ENCODE data around the gene ASIC2. TPM values are rescaled to one million over a fixed set of nuclear protein-coding genes. Genes with fewer than 3 reads are reported as not detected.

The ASIC2 gene
- total RNA-seq, 1 donor = not detected

GRCh38 chr17:33303254-33303653 is 10.2 kb upstream of the ASIC2 start:
- no peak for DNase-seq (ENCODE audit: insufficient read length, low spot score, missing footprints)
- no peaks in the 10 kb centered on the region for H4K20me1 ChIP-seq (ENCODE audit: insufficient read depth, low read length)
- no peak overlapping the region for H2AFZ ChIP-seq (ENCODE audit: low read length)
- no peak for TF ChIP-seq CTCF (IDR thresholded peaks at IDR 0.05; ENCODE audit: extremely low read depth, low read depth, low read length)
- no peaks in the 10 kb centered on the region for H3K9me3 ChIP-seq (ENCODE audit: low read depth, low read length)
- H3K4me2 ChIP-seq (ENCODE audit: insufficient read depth, low read length) = no peak overlapping the region
- H3K79me2 ChIP-seq (ENCODE audit: insufficient read depth, low read length) = no peaks in the 10 kb centered on the region
- no peaks in the 10 kb centered on the region for H3K4me1 ChIP-seq (ENCODE audit: insufficient read depth, low read length)
- no peak overlapping the region for H3K4me3 ChIP-seq (ENCODE audit: insufficient read depth, low read length)
- H3K36me3 ChIP-seq (ENCODE audit: insufficient read depth, low read length) = no peaks in the 10 kb centered on the region
- H3K27me3 ChIP-seq (ENCODE audit: insufficient read depth, low read length) = no peaks in the 10 kb centered on the region
- H3K27ac ChIP-seq (ENCODE audit: low read depth, low read length) = no peak overlapping the region

- Histone ChIP-seq H4K20me1 (ENCODE audit: insufficient read depth, low read length) (no peaks in the 10 kb centered on the region), H3K36me3 (ENCODE audit: insufficient read depth, low read length) (no peaks in the 10 kb centered on the region), H2AFZ (ENCODE audit: low read length) (no peak overlapping the region), H3K9me3 (ENCODE audit: low read depth, low read length) (no peaks in the 10 kb centered on the region), H3K27ac (ENCODE audit: low read depth, low read length) (no peak overlapping the region), H3K27me3 (ENCODE audit: insufficient read depth, low read length) (no peaks in the 10 kb centered on the region), H3K4me1 (ENCODE audit: insufficient read depth, low read length) (no peaks in the 10 kb centered on the region), H3K4me2 (ENCODE audit: insufficient read depth, low read length) (no peak overlapping the region), H3K4me3 (ENCODE audit: insufficient read depth, low read length) (no peak overlapping the region), H3K79me2 (ENCODE audit: insufficient read depth, low read length) (no peaks in the 10 kb centered on the region)
- no peak for DNase-seq (ENCODE audit: insufficient read length, low spot score, missing footprints)
- TF ChIP-seq CTCF (IDR thresholded peaks at IDR 0.05; ENCODE audit: extremely low read depth, low read depth, low read length) = no peak
Measured at GRCh38 chr17:33302394-33302793, 9.3 kb upstream of the ASIC2 start.

- Histone ChIP-seq H2AFZ (ENCODE audit: low read length) (no peak overlapping the region), H3K27me3 (ENCODE audit: insufficient read depth, low read length) (no peaks in the 10 kb centered on the region)
Measured at GRCh38 chr17:33300241-33300640, 7.1 kb upstream of the ASIC2 start.

GRCh38 chr17:33299115-33299514 is 6.0 kb upstream of the ASIC2 start:
- no peak overlapping the region for H3K27ac ChIP-seq (ENCODE audit: low read depth, low read length)
- no peaks in the 10 kb centered on the region for H3K9me3 ChIP-seq (ENCODE audit: low read depth, low read length)
- no peak for DNase-seq (ENCODE audit: insufficient read length, low spot score, missing footprints)
- no peaks in the 10 kb centered on the region for H3K36me3 ChIP-seq (ENCODE audit: insufficient read depth, low read length)
- no peaks in the 10 kb centered on the region for H3K79me2 ChIP-seq (ENCODE audit: insufficient read depth, low read length)
- TF ChIP-seq CTCF (IDR thresholded peaks at IDR 0.05; ENCODE audit: extremely low read depth, low read depth, low read length) = no peak
- no peak overlapping the region for H2AFZ ChIP-seq (ENCODE audit: low read length)
- H4K20me1 ChIP-seq (ENCODE audit: insufficient read depth, low read length) = no peaks in the 10 kb centered on the region
- no peaks in the 10 kb centered on the region for H3K4me1 ChIP-seq (ENCODE audit: insufficient read depth, low read length)
- no peaks in the 10 kb centered on the region for H3K27me3 ChIP-seq (ENCODE audit: insufficient read depth, low read length)
- no peak overlapping the region for H3K4me2 ChIP-seq (ENCODE audit: insufficient read depth, low read length)
- no peak overlapping the region for H3K4me3 ChIP-seq (ENCODE audit: insufficient read depth, low read length)

More at GRCh38 chr17:33300241-33300640, 7.1 kb upstream of the ASIC2 start:
- Histone ChIP-seq H3K4me1 (ENCODE audit: insufficient read depth, low read length) (no peaks in the 10 kb centered on the region), H3K4me3 (ENCODE audit: insufficient read depth, low read length) (no peak overlapping the region), H3K36me3 (ENCODE audit: insufficient read depth, low read length) (no peaks in the 10 kb centered on the region), H3K27ac (ENCODE audit: low read depth, low read length) (no peak overlapping the region), H3K4me2 (ENCODE audit: insufficient read depth, low read length) (no peak overlapping the region), H3K79me2 (ENCODE audit: insufficient read depth, low read length) (no peaks in the 10 kb centered on the region), H3K9me3 (ENCODE audit: low read depth, low read length) (no peaks in the 10 kb centered on the region), H4K20me1 (ENCODE audit: insufficient read depth, low read length) (no peaks in the 10 kb centered on the region)
- DNase-seq (ENCODE audit: insufficient read length, low spot score, missing footprints) = no peak
- TF ChIP-seq CTCF (IDR thresholded peaks at IDR 0.05; ENCODE audit: extremely low read depth, low read depth, low read length) = no peak

Data from osteoblast (primary cell).